Measurements from ENCODE around the gene FAM135A.
A peak's percentile ranks its signal among the peaks of the same experiment; 100 is the strongest.
"Not testable (repeated sequence)": the region's sequence is repeated elsewhere in the genome, so short reads cannot be mapped to it uniquely, and the experiment has no call there.

Gene FAM135A

GRCh38 chr6:70551566-70551965 lies 138.3 kb downstream of the FAM135A start:
- DNase-seq = no peak

- DNase-seq = not testable (repeated sequence)
These were observed 139.1 kb downstream of the FAM135A start for GRCh38 chr6:70552286-70552940.

DNA sequence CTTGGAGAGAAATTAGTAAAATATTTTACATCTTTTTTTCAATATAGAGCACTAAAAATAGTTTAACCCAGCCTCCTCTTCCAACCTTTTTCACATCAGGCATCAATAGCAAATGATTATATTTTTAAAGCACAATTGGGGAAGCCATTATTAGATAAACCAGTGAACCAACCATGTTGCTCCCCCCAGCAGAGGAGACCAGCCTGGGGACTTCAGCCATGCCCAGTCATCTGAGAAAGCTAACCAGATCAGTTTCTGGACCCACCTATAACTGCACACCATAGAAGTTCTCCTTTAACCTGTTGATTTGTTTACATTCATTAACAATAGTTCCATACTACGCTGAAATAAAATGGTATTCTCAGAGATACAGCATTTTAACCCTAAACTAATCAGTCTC lies 139.7 kb downstream of the FAM135A start:
- no peak for DNase-seq

- DNase-seq = no peak
These were observed 144.7 kb downstream of the FAM135A start for GRCh38 chr6:70557998-70558397.

DNA sequence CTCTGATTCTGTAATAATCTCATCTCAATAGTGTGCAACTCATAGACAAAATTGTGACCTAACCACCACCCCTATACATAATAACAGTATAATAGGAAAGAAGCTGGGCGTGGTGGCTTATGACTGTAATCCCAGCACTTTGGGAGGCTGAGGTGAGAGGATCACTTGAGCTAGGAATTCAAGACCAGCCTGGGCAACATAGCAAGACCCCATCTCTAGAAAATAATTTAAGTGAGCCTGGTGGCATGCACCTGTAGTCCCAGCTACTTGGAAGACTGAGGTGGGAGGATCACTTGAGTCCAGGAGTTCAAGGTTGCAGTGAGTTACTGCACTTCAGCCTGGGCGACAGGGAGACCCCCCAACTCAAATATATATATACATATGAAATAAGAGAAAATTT lies 149.1 kb downstream of the FAM135A start:
- DNase-seq = not testable (repeated sequence)

DNA sequence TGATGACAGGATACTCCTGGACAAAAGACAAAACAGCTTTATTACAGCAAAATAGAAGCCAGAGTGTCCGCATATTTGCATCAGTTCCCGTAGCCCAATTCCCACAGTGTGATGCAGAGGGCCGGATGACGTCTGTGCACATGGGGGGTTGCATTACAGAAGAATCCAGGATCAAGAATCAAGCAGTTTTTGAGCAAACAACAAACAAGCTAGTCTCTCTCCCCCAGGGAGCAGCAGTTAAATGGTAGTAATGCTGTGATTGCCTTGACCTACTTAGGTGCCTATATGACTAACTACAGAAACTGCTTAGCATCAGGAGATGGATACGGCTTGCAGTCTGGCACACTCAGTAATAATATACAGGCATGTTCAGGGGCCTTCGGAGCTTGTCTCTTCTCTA lies 150.2 kb downstream of the FAM135A start:
- DNase-seq = no peak

DNA sequence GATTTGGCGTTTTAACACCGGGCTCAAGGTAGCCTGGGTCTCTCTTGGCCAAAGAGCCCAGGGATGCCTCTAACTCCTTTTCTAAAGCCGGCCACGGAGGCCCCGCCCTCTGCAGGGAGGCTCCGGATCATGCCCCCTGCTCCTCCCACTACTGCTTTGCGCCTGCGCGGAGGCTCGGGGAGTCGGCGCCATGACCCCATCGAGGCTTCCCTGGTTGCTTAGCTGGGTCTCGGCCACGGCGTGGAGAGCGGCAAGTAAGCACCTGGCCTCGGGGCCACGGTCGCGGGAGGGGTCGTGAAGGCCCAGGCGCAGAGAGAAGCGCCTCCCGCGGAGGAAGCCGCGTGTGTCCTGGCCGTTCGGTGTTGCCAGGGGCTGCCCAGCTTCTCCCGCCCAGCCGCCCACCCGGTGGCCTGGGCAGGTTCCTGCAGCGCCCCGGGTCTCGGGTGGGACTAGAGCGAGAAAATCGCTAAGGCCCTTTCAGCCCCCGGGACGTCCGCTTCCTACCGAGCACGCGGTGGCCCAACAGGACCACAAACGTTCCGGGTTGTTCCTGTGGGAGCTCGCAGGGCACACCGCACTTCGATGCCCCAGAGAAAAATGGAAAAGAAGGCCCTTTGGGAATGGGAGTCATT lies 153.6 kb downstream of the FAM135A start, which contains the start of gene SDHAF4:
SDHAF4 (plus strand) TSS at position 180 of the 632 bp plus-strand sequence; CDS start at position 191, 11 bp downstream.
- peak; percentile 71 for DNase-seq

DNA sequence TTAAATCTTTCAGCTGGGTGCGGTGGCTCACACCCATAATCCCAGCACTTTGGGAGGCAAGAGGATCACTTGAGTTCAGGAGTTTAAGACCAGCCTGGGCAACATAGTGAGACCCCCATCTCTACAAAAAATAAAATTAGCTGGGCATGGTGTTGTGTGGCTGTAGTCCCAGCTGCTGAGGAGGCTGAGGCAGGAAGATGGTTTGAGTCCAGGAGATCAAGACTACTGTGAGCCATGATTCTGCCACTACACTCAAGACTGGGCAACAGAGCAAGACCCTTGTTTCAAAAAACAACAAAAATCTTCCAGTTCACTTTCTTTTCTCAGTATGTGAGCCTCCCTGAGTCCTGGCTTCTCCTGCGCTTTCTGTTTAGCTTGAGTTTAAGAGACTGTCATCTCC lies 161.3 kb downstream of the FAM135A start:
- DNase-seq = no peak

- no peak for DNase-seq
These were observed 162.7 kb downstream of the FAM135A start for GRCh38 chr6:70575899-70576495.

DNA sequence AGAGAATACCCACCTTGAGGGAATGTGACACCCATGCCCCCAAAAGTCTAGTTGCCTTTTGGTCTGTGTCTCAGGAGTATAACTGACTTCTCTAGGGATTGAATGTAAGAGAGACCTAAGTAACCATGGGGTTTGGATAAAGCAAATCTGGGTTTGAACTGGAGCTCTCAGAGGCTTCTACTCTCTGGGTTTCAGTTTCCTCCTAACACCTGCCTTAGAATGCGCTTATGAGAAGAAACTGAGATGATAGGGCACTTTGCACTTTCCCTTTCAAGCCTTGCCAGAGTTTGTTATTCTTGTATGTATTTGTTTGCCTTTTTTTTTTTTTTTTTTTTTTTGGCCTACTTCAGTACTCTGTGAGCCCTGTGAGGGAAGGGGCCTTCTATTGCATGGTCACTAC lies 172.8 kb downstream of the FAM135A start:
- no peak for DNase-seq

- DNase-seq = no peak
These were observed 177.1 kb downstream of the FAM135A start for GRCh38 chr6:70590400-70590799.

DNA sequence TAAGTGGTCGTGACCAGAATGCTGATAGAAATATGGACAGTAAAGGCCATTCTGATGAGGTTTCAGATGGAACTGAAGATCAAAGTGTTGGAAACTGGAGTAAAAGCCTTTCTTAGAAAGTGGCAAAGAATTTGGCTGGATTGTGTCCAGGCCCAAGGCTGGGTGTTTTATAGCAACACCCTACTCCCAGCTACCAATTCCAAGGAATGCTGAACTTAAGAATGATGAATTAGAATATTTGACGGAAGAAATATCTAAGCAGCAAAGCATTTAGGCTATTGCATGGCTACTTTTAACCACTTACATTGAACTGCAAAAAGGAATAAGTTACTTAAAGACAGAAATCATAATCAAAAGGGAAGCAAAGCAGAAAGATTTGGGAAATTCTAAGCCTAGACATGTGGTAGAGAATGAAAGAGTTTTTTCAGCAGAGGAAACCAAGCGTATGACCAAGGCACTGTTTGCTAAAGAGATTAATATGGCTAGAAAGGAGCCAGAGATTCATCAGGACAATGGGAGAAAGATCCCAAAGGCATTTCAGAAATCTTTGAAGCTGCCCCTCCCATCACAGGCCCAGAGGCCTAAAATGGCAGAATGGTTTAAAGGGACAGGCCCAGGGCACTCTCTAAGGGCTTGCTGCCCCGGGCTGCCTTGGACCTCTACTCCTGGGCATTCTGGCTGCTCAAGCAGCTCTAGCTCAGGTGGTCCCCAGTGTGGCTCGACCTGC lies 179.2 kb downstream of the FAM135A start:
- no peak for DNase-seq

- DNase-seq = no peak
These were observed 179.8 kb downstream of the FAM135A start for GRCh38 chr6:70593118-70593486.

GRCh38 chr6:70599187-70599586 lies 185.9 kb downstream of the FAM135A start:
- no peak for DNase-seq

DNA sequence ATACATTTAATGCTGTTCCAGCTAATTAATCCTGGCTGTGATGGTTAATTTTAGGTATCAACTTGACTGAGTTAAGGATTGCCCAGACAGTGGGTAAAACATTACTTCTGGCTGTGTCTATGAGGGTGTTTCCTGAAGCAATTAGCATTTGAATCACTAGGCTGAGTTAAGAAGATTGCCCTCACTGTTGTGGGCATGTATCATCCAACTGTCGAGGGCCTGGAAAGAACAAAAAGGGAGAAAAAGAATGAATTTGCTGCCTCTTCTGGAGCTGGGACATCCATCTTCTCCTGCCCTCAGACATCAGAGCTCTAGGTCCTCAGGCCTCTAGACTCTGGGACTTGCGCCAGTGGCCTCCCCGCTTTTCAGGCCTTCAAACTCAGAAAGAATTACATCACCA lies 187.7 kb downstream of the FAM135A start:
- no peak for DNase-seq

- no peak for DNase-seq
These were observed 190.9 kb downstream of the FAM135A start for GRCh38 chr6:70604254-70604653.

GRCh38 chr6:70607371-70607770 lies 194.1 kb downstream of the FAM135A start:
- not testable (repeated sequence) for DNase-seq

GRCh38 chr6:70609181-70609580 lies 195.9 kb downstream of the FAM135A start:
- DNase-seq = not testable (repeated sequence)
